ENCODE data around the gene SCARB2. TPM values are rescaled to one million over a fixed set of nuclear protein-coding genes. Genes with fewer than 3 reads are reported as not detected.

Gene SCARB2
- total and polyA plus RNA-seq, 2 experiments from 2014 or later, result 17.7 to 41.0 TPM

Other genes with a start within 250 kb of the SCARB2 start
- gene SDAD1, start 222.9 kb downstream of the SCARB2 start, total RNA-seq (2014; rRNA removed; shearing (Covaris generic)), result 62.2 and 67.4 TPM in 2 replicates
- gene SDAD1, start 222.9 kb downstream of the SCARB2 start, polyA plus RNA-seq (2016; fragmentation: Nextera tagmentation; extraction: Ambion mirVana), result 193 and 252 TPM in 2 replicates
- gene CXCL9, start 206.3 kb downstream of the SCARB2 start, total RNA-seq (2014; rRNA removed; shearing (Covaris generic)), result not detected in 2 replicates
- not detected in 2 replicates for gene CXCL9, start 206.3 kb downstream of the SCARB2 start, polyA plus RNA-seq (2016; fragmentation: Nextera tagmentation; extraction: Ambion mirVana)
- gene CXCL10, start 190.3 kb downstream of the SCARB2 start, total RNA-seq (2014; rRNA removed; shearing (Covaris generic)), result not detected in 2 replicates
- gene CXCL10, start 190.3 kb downstream of the SCARB2 start, polyA plus RNA-seq (2016; fragmentation: Nextera tagmentation; extraction: Ambion mirVana), result not detected in 2 replicates
- gene CXCL11, start 177.8 kb downstream of the SCARB2 start, total RNA-seq (2014; rRNA removed; shearing (Covaris generic)), result 0.23 and 1.9 TPM in 2 replicates
- gene CXCL11, start 177.8 kb downstream of the SCARB2 start, polyA plus RNA-seq (2016; fragmentation: Nextera tagmentation; extraction: Ambion mirVana), result 0.54 and 0.81 TPM in 2 replicates
- gene ART3, start 139.1 kb downstream of the SCARB2 start, total RNA-seq (2014; rRNA removed; shearing (Covaris generic)), result 0.87 and 1.2 TPM in 2 replicates
- gene ART3, start 139.1 kb downstream of the SCARB2 start, polyA plus RNA-seq (2016; fragmentation: Nextera tagmentation; extraction: Ambion mirVana), result 1.1 and 1.7 TPM in 2 replicates
- gene NUP54, start 65.4 kb downstream of the SCARB2 start, total RNA-seq (2014; rRNA removed; shearing (Covaris generic)), result 117 and 118 TPM in 2 replicates
- 86.6 and 97.8 TPM in 2 replicates for gene NUP54, start 65.4 kb downstream of the SCARB2 start, polyA plus RNA-seq (2016; fragmentation: Nextera tagmentation; extraction: Ambion mirVana)
- gene FAM47E, start 37.9 kb upstream of the SCARB2 start, total RNA-seq (2014; rRNA removed; shearing (Covaris generic)), result 0.66 and 2.9 TPM in 2 replicates
- gene FAM47E, start 37.9 kb upstream of the SCARB2 start, polyA plus RNA-seq (2016; fragmentation: Nextera tagmentation; extraction: Ambion mirVana), result 2.3 and 4.4 TPM in 2 replicates
- 2.6 and 3.8 TPM in 2 replicates for gene STBD1, start 92.9 kb upstream of the SCARB2 start, total RNA-seq (2014; rRNA removed; shearing (Covaris generic))
- 1.5 and 2.0 TPM in 2 replicates for gene STBD1, start 92.9 kb upstream of the SCARB2 start, polyA plus RNA-seq (2016; fragmentation: Nextera tagmentation; extraction: Ambion mirVana)
- gene CCDC158, start 207.3 kb upstream of the SCARB2 start, total RNA-seq (2014; rRNA removed; shearing (Covaris generic)), result 0.21 TPM in 1 of 2 replicates, not detected in the other
- gene CCDC158, start 207.3 kb upstream of the SCARB2 start, polyA plus RNA-seq (2016; fragmentation: Nextera tagmentation; extraction: Ambion mirVana), result 0.27 and 0.40 TPM in 2 replicates
- gene SHROOM3, start 221.4 kb upstream of the SCARB2 start, total RNA-seq (2014; rRNA removed; shearing (Covaris generic)), result 59.7 and 73.5 TPM in 2 replicates
- gene SHROOM3, start 221.4 kb upstream of the SCARB2 start, polyA plus RNA-seq (2016; fragmentation: Nextera tagmentation; extraction: Ambion mirVana), result 10.8 and 11.3 TPM in 2 replicates